Endothelial cell (in vitro differentiated cells): Measurements from ENCODE around the gene PLCD3. TPM values are rescaled to one million over a fixed set of nuclear protein-coding genes. Genes with fewer than 3 reads are reported as not detected.

ENCODE experiments used
- DNase-seq: peaks from one replicate; pipeline ENCODE4 v3.0.0; 2021; ENCODE audit warnings: low spot score
- H3K27ac Mint-ChIP-seq: one replicate; pipeline ENCODE4 v1.8.0; 2021; ENCODE audit warnings: mixed read lengths, inconsistent platforms; ENCODE audit not compliant: unreplicated experiment
- H3K27me3 Mint-ChIP-seq: one replicate; pipeline ENCODE4 v1.8.0; 2021; ENCODE audit warnings: mild to moderate bottlenecking, moderate library complexity, mixed read lengths, inconsistent platforms; ENCODE audit not compliant: unreplicated experiment
- H3K36me3 Mint-ChIP-seq: one replicate; pipeline ENCODE4 v1.8.0; 2021; ENCODE audit warnings: mild to moderate bottlenecking, low read depth, mixed read lengths, inconsistent platforms; ENCODE audit not compliant: unreplicated experiment
- H3K4me1 Mint-ChIP-seq: one replicate; pipeline ENCODE4 v1.8.0; 2021; ENCODE audit warnings: mild to moderate bottlenecking, mixed read lengths, inconsistent platforms; ENCODE audit not compliant: unreplicated experiment
- H3K4me3 Mint-ChIP-seq: one replicate; pipeline ENCODE4 v1.8.0; 2021; ENCODE audit warnings: mild to moderate bottlenecking, mixed read lengths, inconsistent platforms; ENCODE audit not compliant: unreplicated experiment
- H3K9me3 Mint-ChIP-seq: one replicate; pipeline ENCODE4 v1.8.0; 2021; ENCODE audit warnings: mixed read lengths, inconsistent platforms; ENCODE audit not compliant: unreplicated experiment
- CTCF ChIP-seq: fragments of 200-600 bp; sonication (generic); IDR thresholded peaks from one replicate; pipeline ENCODE4 v1.5.0; 2021; ENCODE audit warnings: antibody characterized with exemption; ENCODE audit not compliant: unreplicated experiment
- total RNA-seq: library from RNA; stranded (reverse); fragmentation: NEBNext Ultra II Directional; extraction: Animal tissue kit (Norgen Biotek cat#: 25700); gene quantifications from one replicate; pipeline ENCODE4 v1.2.1, GENCODE V29; 2021; ENCODE audit not compliant: unreplicated experiment

PLCD3 gene
- total RNA-seq, 1 donor from 2014 or later = 9.7 TPM

GRCh38 chr17:45093444-45094110 lies 38.7 kb downstream of the PLCD3 start:
- no peak overlapping the region for H3K4me3 Mint-ChIP-seq
- no peak for TF ChIP-seq CTCF
- H3K9me3 Mint-ChIP-seq = no peaks in the 10 kb centered on the region
- H3K27me3 Mint-ChIP-seq = peaks cover 13% of the 10 kb centered on the region
- H3K27ac Mint-ChIP-seq = peak overlapping the region; percentile 16
- H3K36me3 Mint-ChIP-seq = peaks cover 56% of the 10 kb centered on the region
- H3K4me1 Mint-ChIP-seq = no peaks in the 10 kb centered on the region
- no peak for DNase-seq

GRCh38 chr17:45092911-45093430 lies 39.3 kb downstream of the PLCD3 start:
- peak overlapping the region; percentile 30 for H3K27ac Mint-ChIP-seq
- TF ChIP-seq CTCF = no peak
- no peak overlapping the region for H3K4me3 Mint-ChIP-seq
- H3K36me3 Mint-ChIP-seq = peaks cover 53% of the 10 kb centered on the region
- H3K9me3 Mint-ChIP-seq = no peaks in the 10 kb centered on the region
- H3K27me3 Mint-ChIP-seq = peaks cover 13% of the 10 kb centered on the region
- DNase-seq = no peak
- H3K4me1 Mint-ChIP-seq = no peaks in the 10 kb centered on the region

- H3K27ac Mint-ChIP-seq = no peak overlapping the region
- no peaks in the 10 kb centered on the region for H3K9me3 Mint-ChIP-seq
- no peak for DNase-seq
- H3K4me1 Mint-ChIP-seq = no peaks in the 10 kb centered on the region
- peaks cover 8% of the 10 kb centered on the region for H3K27me3 Mint-ChIP-seq
- peak overlapping the region; percentile 81 for H3K4me3 Mint-ChIP-seq
- H3K36me3 Mint-ChIP-seq = peaks cover 50% of the 10 kb centered on the region
- no peak for TF ChIP-seq CTCF
These were observed 40.4 kb downstream of the PLCD3 start for GRCh38 chr17:45091778-45092425.

- Mint-ChIP-seq H3K27ac (peak overlapping the region; percentile 6), H3K4me3 (peak overlapping the region; percentile 22), H3K4me1 (no peaks in the 10 kb centered on the region), H3K36me3 (peaks cover 42% of the 10 kb centered on the region), H3K9me3 (no peaks in the 10 kb centered on the region), H3K27me3 (peaks cover 2% of the 10 kb centered on the region)
- DNase-seq = no peak
- no peak for TF ChIP-seq CTCF
These were observed 41.6 kb downstream of the PLCD3 start for GRCh38 chr17:45090711-45091110.

GRCh38 chr17:45088741-45089140 lies 43.6 kb downstream of the PLCD3 start:
- no peaks in the 10 kb centered on the region for H3K27me3 Mint-ChIP-seq
- DNase-seq = no peak
- no peak overlapping the region for H3K27ac Mint-ChIP-seq
- H3K36me3 Mint-ChIP-seq = peaks cover 30% of the 10 kb centered on the region
- H3K4me1 Mint-ChIP-seq = no peaks in the 10 kb centered on the region
- no peaks in the 10 kb centered on the region for H3K9me3 Mint-ChIP-seq
- no peak overlapping the region for H3K4me3 Mint-ChIP-seq
- no peak for TF ChIP-seq CTCF
